ENCODE results near the gene SYNE1.

SYNE1 gene

GRCh38 chr6:152457949-152458624 is 179.1 kb downstream of the SYNE1 start:
- Histone ChIP-seq H3K4me1 (ENCODE audit: control insufficient read depth in 1 of 2, insufficient read depth in 1 of 2, low read depth in 1 of 2, low read length in 1 of 2) (no peaks in the 10 kb centered on the region), H3K4me3 (ENCODE audit: low read depth in 1 of 2, low read length in 1 of 2) (no peak overlapping the region), H3K27me3 (no peaks in the 10 kb centered on the region), H3K9me3 (no peaks in the 10 kb centered on the region), H3K27ac (no peak overlapping the region), H3K36me3 (peaks cover 94% of the 10 kb centered on the region)
- TF ChIP-seq CTCF (IDR thresholded peaks at IDR 0.05) = no peak

GRCh38 chr6:152454003-152454402 is 183.2 kb downstream of the SYNE1 start:
- no peaks in the 10 kb centered on the region for H3K27me3 ChIP-seq
- no peaks in the 10 kb centered on the region for H3K4me1 ChIP-seq (ENCODE audit: control insufficient read depth in 1 of 2, insufficient read depth in 1 of 2, low read depth in 1 of 2, low read length in 1 of 2)
- no peak overlapping the region for H3K4me3 ChIP-seq (ENCODE audit: low read depth in 1 of 2, low read length in 1 of 2)
- H3K9me3 ChIP-seq = peaks cover 7% of the 10 kb centered on the region
- no peak for TF ChIP-seq CTCF (IDR thresholded peaks at IDR 0.05)
- H3K27ac ChIP-seq = no peak overlapping the region
- peaks cover 96% of the 10 kb centered on the region for H3K36me3 ChIP-seq

GRCh38 chr6:152453421-152453820 is 183.7 kb downstream of the SYNE1 start:
- TF ChIP-seq CTCF (IDR thresholded peaks at IDR 0.05) = no peak
- no peak overlapping the region for H3K27ac ChIP-seq
- peaks cover 96% of the 10 kb centered on the region for H3K36me3 ChIP-seq

GRCh38 chr6:152452639-152453038 is 184.5 kb downstream of the SYNE1 start:
- Histone ChIP-seq H3K4me3 (ENCODE audit: low read depth in 1 of 2, low read length in 1 of 2) (no peak overlapping the region), H3K4me1 (ENCODE audit: control insufficient read depth in 1 of 2, insufficient read depth in 1 of 2, low read depth in 1 of 2, low read length in 1 of 2) (no peaks in the 10 kb centered on the region), H3K27ac (no peak overlapping the region), H3K9me3 (peaks cover 7% of the 10 kb centered on the region), H3K27me3 (no peaks in the 10 kb centered on the region), H3K36me3 (peaks cover 96% of the 10 kb centered on the region)
- TF ChIP-seq CTCF (IDR thresholded peaks at IDR 0.05) = no peak

More at GRCh38 chr6:152453421-152453820, 183.7 kb downstream of the SYNE1 start:
- H3K27me3 ChIP-seq = no peaks in the 10 kb centered on the region
- H3K4me3 ChIP-seq (ENCODE audit: low read depth in 1 of 2, low read length in 1 of 2) = no peak overlapping the region
- H3K9me3 ChIP-seq = peaks cover 7% of the 10 kb centered on the region
- H3K4me1 ChIP-seq (ENCODE audit: control insufficient read depth in 1 of 2, insufficient read depth in 1 of 2, low read depth in 1 of 2, low read length in 1 of 2) = no peaks in the 10 kb centered on the region

- H3K4me3 ChIP-seq (ENCODE audit: low read depth in 1 of 2, low read length in 1 of 2) = no peak overlapping the region
- TF ChIP-seq CTCF (IDR thresholded peaks at IDR 0.05) = no peak
- H3K36me3 ChIP-seq = peaks cover 97% of the 10 kb centered on the region
- H3K27ac ChIP-seq = no peak overlapping the region
- H3K4me1 ChIP-seq (ENCODE audit: control insufficient read depth in 1 of 2, insufficient read depth in 1 of 2, low read depth in 1 of 2, low read length in 1 of 2) = no peaks in the 10 kb centered on the region
- peaks cover 7% of the 10 kb centered on the region for H3K9me3 ChIP-seq
- H3K27me3 ChIP-seq = no peaks in the 10 kb centered on the region
Observed at GRCh38 chr6:152450519-152450918, 186.6 kb downstream of the SYNE1 start.

Measured in neutrophil (primary cell).